GM23248 (cell line): Measurements from ENCODE around the gene TLE3. TPM values are rescaled to one million over a fixed set of nuclear protein-coding genes. Genes with fewer than 3 reads are reported as not detected.

Experiments used
- DNase-seq: peaks from one replicate; pipeline ENCODE4 v3.0.0-alpha.2; 2015
- H2AFZ ChIP-seq: fragments of 200-600 bp; sonication (generic); 2 replicates; pipeline ENCODE4 v1.6.1; 2016; ENCODE audit warnings: antibody characterized with exemption
- H3F3A ChIP-seq: fragments of 200-600 bp; sonication (generic); 2 replicates; pipeline ENCODE4 v1.6.1; 2016; ENCODE audit warnings: mild to moderate bottlenecking, antibody characterized with exemption, mixed run types; ENCODE audit not compliant: insufficient read depth
- H3K27ac ChIP-seq: fragments of 200-600 bp; sonication (generic); 2 replicates; pipeline ENCODE4 v1.5.1; 2016; ENCODE audit warnings: mild to moderate bottlenecking
- H3K27me3 ChIP-seq: fragments of 200-600 bp; sonication (generic); replicated peaks from 2 replicates; pipeline ENCODE4 v1.6.1; 2016; ENCODE audit warnings: mild to moderate bottlenecking; ENCODE audit not compliant: insufficient read depth
- H3K36me3 ChIP-seq: fragments of 200-600 bp; sonication (generic); 2 replicates; pipeline ENCODE4 v1.6.1; 2016; ENCODE audit warnings: low read depth, mild to moderate bottlenecking
- H3K4me1 ChIP-seq: fragments of 200-600 bp; sonication (generic); 2 replicates; pipeline ENCODE4 v1.6.1; 2016; ENCODE audit warnings: mild to moderate bottlenecking; ENCODE audit not compliant: insufficient read depth
- H3K4me2 ChIP-seq: fragments of 200-600 bp; sonication (generic); one replicate; pipeline ENCODE4 v1.6.1; 2016; ENCODE audit warnings: mild to moderate bottlenecking; ENCODE audit not compliant: unreplicated experiment
- H3K4me3 ChIP-seq: fragments of 200-600 bp; sonication (generic); 2 replicates; pipeline ENCODE4 v1.5.1; 2016; ENCODE audit warnings: mild to moderate bottlenecking
- H3K79me2 ChIP-seq: fragments of 200-600 bp; sonication (generic); 2 replicates; pipeline ENCODE4 v1.6.1; 2016; ENCODE audit warnings: mild to moderate bottlenecking; ENCODE audit not compliant: insufficient read depth
- H3K9ac ChIP-seq: fragments of 200-600 bp; sonication (generic); 2 replicates; pipeline ENCODE4 v1.6.1; 2016; ENCODE audit warnings: mild to moderate bottlenecking
- H3K9me2 ChIP-seq: fragments of 200-600 bp; sonication (generic); 2 replicates; pipeline ENCODE4 v1.6.1; 2016; ENCODE audit warnings: mixed run types, mild to moderate bottlenecking, moderate library complexity; ENCODE audit not compliant: insufficient read depth
- H3K9me3 ChIP-seq: fragments of 200-600 bp; sonication (generic); one replicate; pipeline ENCODE4 v1.6.1; 2017; ENCODE audit warnings: low read depth
- H4K20me1 ChIP-seq: fragments of 200-600 bp; sonication (generic); 2 replicates; pipeline ENCODE4 v1.6.0; 2016; ENCODE audit not compliant: insufficient read depth
- EZH2 ChIP-seq: fragments of 200-600 bp; sonication (generic); IDR thresholded peaks from 2 replicates; pipeline ENCODE4 v1.6.1; 2018; ENCODE audit warnings: antibody characterized with exemption, mild to moderate bottlenecking; ENCODE audit not compliant: insufficient read depth, poor library complexity, severe bottlenecking
- EZH2phosphoT487 ChIP-seq: fragments of 200-600 bp; sonication (generic); IDR thresholded peaks from 2 replicates; pipeline ENCODE4 v1.6.1; 2018; ENCODE audit warnings: antibody characterized with exemption, moderate library complexity, mild to moderate bottlenecking, low read depth; ENCODE audit not compliant: insufficient read depth
- WGBS, 2 experiments: methylation state at CpG; one replicate each; pipeline ENCODE4 v1.1.6; 2015 to 2017; ENCODE audit warnings: low lambda C conversion rate in 2 of 2, low coverage in 1 of 2; ENCODE audit errors: missing lambda C conversion rate in 2 of 2; 5-methylcytosine and 5-hydroxymethylcytosine counted together
- in situ Hi-C: fragments of 300-500 bp; cut with MboI; formaldehyde crosslinking; loops from 2 replicates; pipeline ENCODE4 v1.15.0; 2020
- polyA plus RNA-seq: library from polyadenylated mRNA; unstranded; fragments of >200 nt; fragmentation: Nextera tagmentation; extraction: Ambion mirVana; gene quantifications from 2 replicates; pipeline ENCODE4 v1.2.1, GENCODE V29; 2016
- total RNA-seq: library from RNA; depleted of rRNA; stranded (reverse); fragments of >200 nt; shearing (Covaris generic); gene quantifications from 2 replicates; pipeline ENCODE4 v1.2.3, GENCODE V29; 2014

The TLE3 gene
- total and polyA plus RNA-seq, 2 experiments from 2014 or later = 11.7 to 37.6 TPM

- H3K4me2 ChIP-seq = no peak overlapping the region
- H3K9me2 ChIP-seq = no peaks in the 10 kb centered on the region
- no peaks in the 10 kb centered on the region for H3K9me3 ChIP-seq
- in situ Hi-C loops = loop anchor here (10.0 kb wide), 1 partner anchor 359 kb away; no protein-coding TSS in a partner anchor
- 91% methylated on average over 1 of the region's 1 CpG; no CpG with 5 or more reads in 1 of the 2 experiments for WGBS, 2 experiments
- H3K4me3 ChIP-seq = no peak overlapping the region
- H3K9ac ChIP-seq = no peak overlapping the region
- H4K20me1 ChIP-seq = no peaks in the 10 kb centered on the region; the same call in 1 of the 2 replicates
- H3K27me3 ChIP-seq = no peaks in the 10 kb centered on the region
- H3F3A ChIP-seq = no peaks in the 10 kb centered on the region
- no peaks in the 10 kb centered on the region for H3K4me1 ChIP-seq
- peaks cover 94% of the 10 kb centered on the region for H3K79me2 ChIP-seq
- DNase-seq = no peak
- H3K36me3 ChIP-seq = peaks cover 26% of the 10 kb centered on the region; the same call in 1 of the 2 replicates
- H3K27ac ChIP-seq = no peak overlapping the region
- no peak overlapping the region for H2AFZ ChIP-seq
- TF ChIP-seq EZH2 (no peak), EZH2phosphoT487 (no peak)
Observed at GRCh38 chr15:70083418-70083817, 14.3 kb downstream of the TLE3 start.

DNA sequence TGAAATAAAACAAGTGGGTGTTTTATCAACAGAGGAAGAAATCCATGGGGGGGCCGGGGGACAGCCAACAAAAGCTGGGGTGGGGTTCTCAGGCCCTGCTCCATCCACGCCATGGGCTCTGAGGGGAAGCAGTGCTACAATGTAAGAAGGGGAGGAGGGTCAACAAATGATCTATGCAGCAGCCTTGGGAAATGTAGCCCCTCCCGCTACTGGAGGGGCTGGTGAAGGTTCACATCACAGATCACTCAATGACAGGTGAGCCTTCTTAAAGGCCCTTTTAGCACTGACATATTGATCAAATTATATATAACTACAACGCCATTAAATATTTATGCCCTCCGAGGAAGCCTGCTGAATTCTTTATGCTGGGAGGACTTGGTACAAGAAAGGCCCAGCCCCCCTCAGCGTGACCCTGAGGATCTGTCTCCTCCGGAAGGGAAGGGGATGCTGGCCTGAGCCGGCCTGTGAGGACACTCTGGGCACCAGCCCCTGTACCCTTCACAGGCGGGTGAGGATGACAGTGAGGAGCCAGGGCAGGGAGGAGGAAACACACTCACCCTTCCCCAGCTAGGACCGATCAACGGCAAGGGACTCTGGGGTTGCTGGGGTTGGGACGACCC is 15.3 kb downstream of the TLE3 start:
- Histone ChIP-seq H3K27me3 (no peaks in the 10 kb centered on the region), H3F3A (no peaks in the 10 kb centered on the region), H4K20me1 (no peaks in the 10 kb centered on the region; the same call in 1 of the 2 replicates), H3K9me2 (no peaks in the 10 kb centered on the region), H3K4me2 (no peak overlapping the region), H3K9ac (no peak overlapping the region), H3K79me2 (peaks cover 94% of the 10 kb centered on the region), H2AFZ (no peak overlapping the region), H3K4me1 (no peaks in the 10 kb centered on the region), H3K9me3 (no peaks in the 10 kb centered on the region), H3K36me3 (peaks cover 24% of the 10 kb centered on the region; the same call in 1 of the 2 replicates), H3K27ac (no peak overlapping the region), H3K4me3 (no peak overlapping the region)
- 91% methylated on average over 12 of the region's 12 CpGs for WGBS, 2 experiments
- in situ Hi-C loops = loop anchor here (10.0 kb wide), 1 partner anchor 358 kb away; no protein-coding TSS in a partner anchor
- TF ChIP-seq EZH2 = no peak
- TF ChIP-seq EZH2phosphoT487 = no peak
- no peak for DNase-seq

GRCh38 chr15:70081612-70082011 is 16.1 kb downstream of the TLE3 start:
- no peak overlapping the region for H3K9ac ChIP-seq
- no peak overlapping the region for H2AFZ ChIP-seq
- no peaks in the 10 kb centered on the region for H3K9me2 ChIP-seq
- no peaks in the 10 kb centered on the region for H3F3A ChIP-seq
- no peak overlapping the region for H3K27ac ChIP-seq
- H4K20me1 ChIP-seq = no peaks in the 10 kb centered on the region; the same call in 1 of the 2 replicates
- H3K9me3 ChIP-seq = no peaks in the 10 kb centered on the region
- H3K36me3 ChIP-seq = peaks cover 23% of the 10 kb centered on the region; the same call in 1 of the 2 replicates
- peaks cover 94% of the 10 kb centered on the region for H3K79me2 ChIP-seq
- in situ Hi-C loops = loop anchor here (10.0 kb wide), 1 partner anchor 357 kb away; no protein-coding TSS in a partner anchor
- H3K4me2 ChIP-seq = no peak overlapping the region
- no peak overlapping the region for H3K4me3 ChIP-seq
- 78% methylated on average over 6 of the region's 6 CpGs for WGBS, 2 experiments
- H3K4me1 ChIP-seq = no peaks in the 10 kb centered on the region
- DNase-seq = no peak
- TF ChIP-seq EZH2phosphoT487 (no peak), EZH2 (no peak)
- H3K27me3 ChIP-seq = no peaks in the 10 kb centered on the region

DNA sequence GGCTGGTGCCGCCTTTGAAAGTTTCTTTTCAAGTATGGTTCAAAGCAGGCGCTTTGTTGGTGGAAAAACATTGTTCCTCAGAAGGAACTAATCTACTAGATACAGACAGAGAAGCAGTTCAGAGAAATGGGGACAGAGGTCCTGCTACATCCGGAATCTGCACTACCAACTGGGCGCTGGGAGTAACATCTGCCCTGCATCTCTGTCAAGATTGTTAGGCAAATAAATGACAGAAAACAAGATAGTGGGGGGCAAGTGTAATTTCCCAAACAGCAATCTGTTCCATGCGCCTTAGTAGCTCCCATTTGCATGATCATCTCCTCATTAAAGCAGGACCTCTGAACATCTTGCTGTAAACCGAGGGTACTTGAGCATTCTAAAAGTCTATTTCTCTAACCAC is 17.4 kb downstream of the TLE3 start:
- Histone ChIP-seq H3K36me3 (peaks cover 27% of the 10 kb centered on the region; the same call in 1 of the 2 replicates), H3K9me3 (no peaks in the 10 kb centered on the region), H3K27ac (no peak overlapping the region), H3K4me2 (no peak overlapping the region), H3K4me3 (no peak overlapping the region), H3K4me1 (no peaks in the 10 kb centered on the region), H3K27me3 (no peaks in the 10 kb centered on the region), H3F3A (no peaks in the 10 kb centered on the region), H3K9ac (no peak overlapping the region), H2AFZ (no peak overlapping the region), H3K9me2 (no peaks in the 10 kb centered on the region), H3K79me2 (peaks cover 93% of the 10 kb centered on the region), H4K20me1 (no peaks in the 10 kb centered on the region; the same call in 1 of the 2 replicates)
- 94 to 96% methylated on average over 6 of the region's 6 CpGs for WGBS, 2 experiments
- in situ Hi-C loops = loop anchor here (10.0 kb wide), 1 partner anchor 356 kb away; no protein-coding TSS in a partner anchor
- no peak for TF ChIP-seq EZH2phosphoT487
- no peak for TF ChIP-seq EZH2
- no peak for DNase-seq
